DOHH2 (cell line): Measurements from ENCODE around the gene AP1B1.

ENCODE experiments used
- H3F3A ChIP-seq: fragments of 200-600 bp; sonication (generic), shearing (Covaris generic); 2 replicates; pipeline ENCODE4 v1.6.0; 2016; ENCODE audit warnings: antibody characterized with exemption, mild to moderate bottlenecking; ENCODE audit not compliant: control insufficient read depth, insufficient read depth
- H3K27ac ChIP-seq: fragments of 200-600 bp; sonication (generic); 2 replicates; pipeline ENCODE4 v1.5.1; 2014; ENCODE audit warnings: low read depth, mild to moderate bottlenecking, low read length, moderate library complexity
- H3K27me3 ChIP-seq: fragments of 200-600 bp; sonication (generic); 2 replicates; pipeline ENCODE4 v1.6.1; 2014; ENCODE audit warnings: mild to moderate bottlenecking, low read length, mixed read lengths; ENCODE audit not compliant: control insufficient read depth
- H3K36me3 ChIP-seq: fragments of 200-600 bp; sonication (generic); 2 replicates; pipeline ENCODE4 v1.6.1; 2014; ENCODE audit warnings: mild to moderate bottlenecking, low read length, moderate library complexity, mixed read lengths; ENCODE audit not compliant: control insufficient read depth
- H3K4me1 ChIP-seq: fragments of 200-600 bp; sonication (generic); 2 replicates; pipeline ENCODE4 v1.6.1; 2014; ENCODE audit warnings: mild to moderate bottlenecking, low read length, mixed read lengths; ENCODE audit not compliant: control insufficient read depth
- H3K4me2 ChIP-seq: fragments of 200-600 bp; sonication (generic); 2 replicates; pipeline ENCODE4 v1.6.0; 2014; ENCODE audit warnings: mild to moderate bottlenecking, low read length, moderate library complexity
- H3K4me3 ChIP-seq: fragments of 200-600 bp; sonication (generic); 2 replicates; pipeline ENCODE4 v1.5.1; 2014; ENCODE audit warnings: mild to moderate bottlenecking, low read length, mixed read lengths
- H3K79me2 ChIP-seq: fragments of 200-600 bp; sonication (generic); 2 replicates; pipeline ENCODE4 v1.6.1; 2014; ENCODE audit warnings: mild to moderate bottlenecking, low read length, mixed read lengths; ENCODE audit not compliant: control insufficient read depth
- H3K9me2 ChIP-seq: fragments of 200-600 bp; sonication (generic); replicated peaks from 2 replicates; pipeline ENCODE4 v1.6.1; 2014; ENCODE audit warnings: mild to moderate bottlenecking, low read length, mixed read lengths; ENCODE audit not compliant: control insufficient read depth
- H3K9me3 ChIP-seq: fragments of 200-600 bp; sonication (generic); 2 replicates; pipeline ENCODE4 v1.6.1; 2014; ENCODE audit warnings: antibody characterized with exemption, low read length, mixed read lengths; ENCODE audit not compliant: control insufficient read depth, insufficient read depth
- H4K20me1 ChIP-seq: fragments of 200-600 bp; sonication (generic); 2 replicates; pipeline ENCODE4 v1.6.0; 2014; ENCODE audit warnings: low read depth, mild to moderate bottlenecking, antibody characterized with exemption, low read length, moderate library complexity; ENCODE audit not compliant: control insufficient read depth, insufficient read depth
- EZH2phosphoT487 ChIP-seq: fragments of 200-600 bp; sonication (generic); IDR thresholded peaks from 2 replicates; pipeline ENCODE4 v1.6.1; 2017; ENCODE audit warnings: borderline replicate concordance, mild to moderate bottlenecking, antibody characterized with exemption, low read length, moderate library complexity, mixed read lengths
- TF ChIP-seq, protein P1 (sequence below): fragments of 200-600 bp; sonication (generic); IDR thresholded peaks from one replicate; pipeline ENCODE4 v1.5.1; 2014; ENCODE audit warnings: antibody characterized with exemption, mild to moderate bottlenecking, low read depth, low read length; ENCODE audit not compliant: poor library complexity, severe bottlenecking

AP1B1 gene

DNA sequence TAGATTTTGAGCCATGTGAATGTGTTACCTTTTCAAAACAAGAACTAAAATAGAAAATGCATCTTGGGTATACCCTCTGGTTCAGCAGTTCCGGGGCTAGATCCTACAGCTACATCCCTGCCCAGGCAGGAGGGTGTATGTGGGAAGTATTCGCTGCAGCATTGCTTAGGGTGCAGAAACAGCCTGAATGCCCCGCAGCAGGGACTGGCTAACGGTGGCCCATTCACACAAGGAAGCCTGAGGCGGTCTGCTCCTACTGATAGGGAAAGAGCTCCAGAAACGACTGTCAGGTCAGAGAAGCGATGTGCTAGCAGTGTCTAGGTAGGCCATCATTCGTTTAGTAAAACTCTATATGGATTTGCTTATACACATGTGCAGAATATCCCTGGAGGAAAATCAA is 63.0 kb downstream of the AP1B1 start:
- H3F3A ChIP-seq = no peaks in the 10 kb centered on the region
- H3K27me3 ChIP-seq = no peaks in the 10 kb centered on the region
- TF ChIP-seq, protein P1, sequence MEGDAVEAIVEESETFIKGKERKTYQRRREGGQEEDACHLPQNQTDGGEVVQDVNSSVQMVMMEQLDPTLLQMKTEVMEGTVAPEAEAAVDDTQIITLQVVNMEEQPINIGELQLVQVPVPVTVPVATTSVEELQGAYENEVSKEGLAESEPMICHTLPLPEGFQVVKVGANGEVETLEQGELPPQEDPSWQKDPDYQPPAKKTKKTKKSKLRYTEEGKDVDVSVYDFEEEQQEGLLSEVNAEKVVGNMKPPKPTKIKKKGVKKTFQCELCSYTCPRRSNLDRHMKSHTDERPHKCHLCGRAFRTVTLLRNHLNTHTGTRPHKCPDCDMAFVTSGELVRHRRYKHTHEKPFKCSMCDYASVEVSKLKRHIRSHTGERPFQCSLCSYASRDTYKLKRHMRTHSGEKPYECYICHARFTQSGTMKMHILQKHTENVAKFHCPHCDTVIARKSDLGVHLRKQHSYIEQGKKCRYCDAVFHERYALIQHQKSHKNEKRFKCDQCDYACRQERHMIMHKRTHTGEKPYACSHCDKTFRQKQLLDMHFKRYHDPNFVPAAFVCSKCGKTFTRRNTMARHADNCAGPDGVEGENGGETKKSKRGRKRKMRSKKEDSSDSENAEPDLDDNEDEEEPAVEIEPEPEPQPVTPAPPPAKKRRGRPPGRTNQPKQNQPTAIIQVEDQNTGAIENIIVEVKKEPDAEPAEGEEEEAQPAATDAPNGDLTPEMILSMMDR = no peak
- TF ChIP-seq EZH2phosphoT487 = no peak
- H3K79me2 ChIP-seq = no peaks in the 10 kb centered on the region
- peaks cover 12% of the 10 kb centered on the region for H3K4me1 ChIP-seq
- no peaks in the 10 kb centered on the region for H3K9me2 ChIP-seq
- no peaks in the 10 kb centered on the region for H3K9me3 ChIP-seq
- no peak overlapping the region for H3K4me3 ChIP-seq
- H3K27ac ChIP-seq = no peak overlapping the region
- no peak overlapping the region for H3K4me2 ChIP-seq
- peaks cover 34% of the 10 kb centered on the region for H3K36me3 ChIP-seq
- H4K20me1 ChIP-seq = no peaks in the 10 kb centered on the region

DNA sequence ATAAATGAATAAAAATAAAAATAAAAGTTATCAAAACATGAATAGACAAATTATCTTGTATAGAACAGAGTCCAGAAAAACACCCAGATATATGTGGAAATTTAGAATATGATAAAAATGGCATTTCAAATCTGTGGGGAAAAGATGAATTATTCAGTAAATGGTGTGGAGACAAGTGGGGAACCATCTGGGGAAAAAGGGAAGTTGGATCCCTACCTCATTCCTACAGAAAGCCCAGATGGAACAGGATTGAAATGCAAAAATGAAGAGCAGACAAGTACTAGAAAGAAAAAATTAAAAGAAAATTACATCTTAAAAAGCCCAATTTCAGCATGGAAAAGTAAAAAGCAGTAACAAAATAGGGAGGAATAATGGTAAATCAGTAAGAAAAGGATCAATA is 64.7 kb downstream of the AP1B1 start:
- H3K4me3 ChIP-seq = no peak overlapping the region
- H3K27ac ChIP-seq = no peak overlapping the region
- H3F3A ChIP-seq = no peaks in the 10 kb centered on the region
- no peaks in the 10 kb centered on the region for H3K27me3 ChIP-seq
- no peaks in the 10 kb centered on the region for H3K79me2 ChIP-seq
- no peaks in the 10 kb centered on the region for H3K9me3 ChIP-seq
- H4K20me1 ChIP-seq = no peaks in the 10 kb centered on the region
- H3K36me3 ChIP-seq = peaks cover 23% of the 10 kb centered on the region
- peaks cover 15% of the 10 kb centered on the region for H3K4me1 ChIP-seq
- no peaks in the 10 kb centered on the region for H3K9me2 ChIP-seq
- TF ChIP-seq EZH2phosphoT487 = no peak
- TF ChIP-seq, protein P1 = no peak
- H3K4me2 ChIP-seq = no peak overlapping the region

DNA sequence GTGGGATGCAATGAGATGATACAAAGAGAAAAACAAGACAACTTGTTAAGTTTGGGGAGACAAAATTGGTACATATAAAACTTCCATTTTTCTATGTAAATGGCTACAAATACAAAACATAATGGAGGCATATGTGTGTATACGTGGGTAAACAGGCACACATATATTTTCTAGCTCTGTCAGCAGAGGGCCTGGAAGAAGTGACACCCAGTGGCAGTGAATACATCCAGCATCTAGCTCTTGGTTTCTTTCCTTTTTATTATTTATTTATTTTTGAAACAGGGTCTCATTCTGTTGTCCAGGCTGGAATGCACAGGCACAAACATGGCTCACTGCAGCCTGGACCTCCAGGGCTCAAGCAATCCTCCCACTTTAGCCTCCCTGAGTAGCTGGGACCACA is 67.8 kb downstream of the AP1B1 start:
- H3K9me3 ChIP-seq = no peaks in the 10 kb centered on the region
- no peak for TF ChIP-seq EZH2phosphoT487
- TF ChIP-seq, protein P1 = no peak
- peaks cover 5% of the 10 kb centered on the region for H3K36me3 ChIP-seq
- H3K9me2 ChIP-seq = no peaks in the 10 kb centered on the region
- peaks cover 6% of the 10 kb centered on the region for H3K27me3 ChIP-seq
- H3K4me3 ChIP-seq = no peak overlapping the region
- H3K4me2 ChIP-seq = no peak overlapping the region
- peaks cover 15% of the 10 kb centered on the region for H3K4me1 ChIP-seq
- H3F3A ChIP-seq = no peaks in the 10 kb centered on the region
- H4K20me1 ChIP-seq = no peaks in the 10 kb centered on the region
- no peaks in the 10 kb centered on the region for H3K79me2 ChIP-seq
- H3K27ac ChIP-seq = no peak overlapping the region

DNA sequence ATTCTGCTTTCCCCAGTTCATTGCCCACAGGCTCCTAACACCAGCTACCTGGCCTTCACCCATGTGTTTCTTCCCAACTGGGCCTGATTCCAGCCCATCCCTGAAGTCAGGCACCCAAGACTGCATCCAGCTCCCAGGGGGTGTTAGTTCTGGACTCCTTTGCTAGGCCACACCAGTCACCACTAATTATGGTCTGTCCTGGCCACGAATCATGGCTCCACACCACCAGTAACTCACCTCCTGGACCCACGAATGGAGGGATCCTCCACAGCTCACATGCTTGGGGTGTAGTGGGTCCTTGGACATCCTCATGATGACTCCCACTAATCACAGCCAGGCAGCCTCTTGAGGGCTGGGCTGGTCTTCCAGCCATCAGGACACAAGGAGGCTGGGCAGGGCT is 69.3 kb downstream of the AP1B1 start:
- Histone ChIP-seq H3K27me3 (peaks cover 15% of the 10 kb centered on the region), H3K36me3 (peaks cover 5% of the 10 kb centered on the region), H3K4me1 (peaks cover 15% of the 10 kb centered on the region), H3K4me2 (no peak overlapping the region), H4K20me1 (no peaks in the 10 kb centered on the region), H3K27ac (no peak overlapping the region), H3F3A (0 out of 2 replicates have a peak, but pooled peaks cover 3% of the 10 kb centered on the region), H3K4me3 (no peak overlapping the region), H3K79me2 (no peaks in the 10 kb centered on the region), H3K9me3 (no peaks in the 10 kb centered on the region), H3K9me2 (no peaks in the 10 kb centered on the region)
- no peak for TF ChIP-seq EZH2phosphoT487
- TF ChIP-seq, protein P1 = no peak
